GM12892 (cell line): ENCODE measurements around the gene ZBTB20.

Experiments used
- POLR2A ChIP-seq: IDR thresholded peaks from 2 replicates; pipeline ENCODE4 v1.6.1; 2011; ENCODE audit warnings: low read depth, low read length, control low read depth
- POLR2AphosphoS5 ChIP-seq: IDR thresholded peaks from 2 replicates; pipeline ENCODE4 v1.6.1; 2011; ENCODE audit warnings: low read depth, low read length, control low read depth

- TF ChIP-seq POLR2AphosphoS5 (no peak), POLR2A (no peak)
These were observed 204.3 kb downstream of the ZBTB20 start for GRCh38 chr3:114942773-114943172.
